HepG2 (cell line): ENCODE data around the gene PDLIM7. TPM values are rescaled to one million over a fixed set of nuclear protein-coding genes. Genes with fewer than 3 reads are reported as not detected.

Experiments used
- GPN1 ChIP-seq: sonication (generic); formaldehyde crosslinking; IDR thresholded peaks from 2 replicates; pipeline ENCODE4 v1.5.1; 2020; ENCODE audit warnings: missing genetic modification reagents, borderline replicate concordance
- KDM5A ChIP-seq: fragments of 200-600 bp; sonication (generic); IDR thresholded peaks from 2 replicates; pipeline ENCODE4 v1.7.0; 2018; ENCODE audit warnings: antibody characterized with exemption, mild to moderate bottlenecking, low read length, borderline replicate concordance
- MAFF ChIP-seq: IDR thresholded peaks from 2 replicates; pipeline ENCODE4 v1.6.1; 2011; ENCODE audit warnings: low read depth, low read length, improper control_type of control experiment
- MXI1 ChIP-seq: IDR thresholded peaks from 3 replicates; pipeline ENCODE4 v1.6.1; 2012; ENCODE audit warnings: low read depth, low read length, inconsistent platforms, borderline replicate concordance
- NFIC ChIP-seq: IDR thresholded peaks from 2 replicates; pipeline ENCODE4 v1.6.1; 2012; ENCODE audit warnings: mild to moderate bottlenecking, low read length, inconsistent platforms
- SRSF1 ChIP-seq: fragments of 200-400 bp; formaldehyde crosslinking; optimal IDR thresholded peaks from 2 replicates; pipeline ENCODE3; 2017; ENCODE audit warnings: mild to moderate bottlenecking, low read depth, low read length, moderate library complexity
- ZNF124 ChIP-seq: sonication (generic); formaldehyde crosslinking; IDR thresholded peaks from 2 replicates; pipeline ENCODE4 v1.4.0; 2020; ENCODE audit warnings: missing genetic modification reagents
- ZNF34 ChIP-seq: sonication (generic); formaldehyde crosslinking; IDR thresholded peaks from 2 replicates; pipeline ENCODE4 v1.4.0; 2020; ENCODE audit warnings: mild to moderate bottlenecking, missing genetic modification reagents, borderline replicate concordance
- polyA plus RNA-seq, 8 experiments: library from polyadenylated mRNA; depleted of rRNA in 3 of 8; stranded (reverse) in 7 of 8; unstranded in 1 of 8; fragments of >200 nt; fragmentation: Illumina TruSeq in 4 of 8; extraction: Trizol in 4 of 8; gene quantifications; 2 replicates each; pipeline versions ENCODE4 v1.2.1 to v1.2.3, GENCODE V29; 2011 to 2016; ENCODE audit warnings: low read depth in 4 of 8, missing spikeins in 1 of 8, mixed read lengths in 1 of 8; ENCODE audit not compliant: insufficient read depth in 1 of 8
- total RNA-seq, 5 experiments: library from RNA; depleted of rRNA; stranded (reverse); fragments of >200 nt; fragmentation: Illumina TruSeq; extraction: Trizol; gene quantifications; 2 replicates each; pipeline ENCODE4 v1.2.3, GENCODE V29; 2016; ENCODE audit warnings: low read depth in 1 of 5
- TF ChIP-seq, protein P1 (sequence below): sonication (generic); formaldehyde crosslinking; conservative IDR thresholded peaks from 2 replicates; pipeline ENCODE4 v1.8.0; 2022; ENCODE audit warnings: mild to moderate bottlenecking, moderate library complexity, missing genetic modification reagents
- TF ChIP-seq, protein P2 (sequence below): sonication (generic); formaldehyde crosslinking; conservative IDR thresholded peaks from 2 replicates; pipeline ENCODE4 v1.4.0; 2020; ENCODE audit warnings: missing genetic modification reagents
- TF ChIP-seq, protein P3 (sequence below): sonication (generic); formaldehyde crosslinking; IDR thresholded peaks from 2 replicates; pipeline ENCODE4 v1.5.0; 2020; ENCODE audit warnings: missing genetic modification reagents, mild to moderate bottlenecking, borderline replicate concordance
- TF ChIP-seq, protein P4 (sequence below): sonication (generic); formaldehyde crosslinking; IDR thresholded peaks from 2 replicates; pipeline ENCODE4 v1.5.1; 2020; ENCODE audit warnings: missing genetic modification reagents, mild to moderate bottlenecking, borderline replicate concordance
- TF ChIP-seq, protein P5 (sequence below), 2 experiments: fragments of 450-650 bp in 1 of 2; sonication (generic) in 1 of 2; formaldehyde crosslinking; IDR thresholded peaks; 2 replicates each; pipeline versions ENCODE4 v1.5.0 to v1.8.0; 2020 to 2022; ENCODE audit warnings: mild to moderate bottlenecking in 1 of 2, missing genetic modification reagents in 1 of 2
- TF ChIP-seq, protein P6 (sequence below): sonication (generic); formaldehyde crosslinking; IDR thresholded peaks from 2 replicates; pipeline ENCODE4 v1.4.0; 2020; ENCODE audit warnings: missing genetic modification reagents

PDLIM7 gene
- total and polyA plus RNA-seq, 2 of the 13 experiments (the other 11 are each of a cell fraction or from before 2014, with no cell fraction given) = 21.1 to 31.3 TPM

DNA sequence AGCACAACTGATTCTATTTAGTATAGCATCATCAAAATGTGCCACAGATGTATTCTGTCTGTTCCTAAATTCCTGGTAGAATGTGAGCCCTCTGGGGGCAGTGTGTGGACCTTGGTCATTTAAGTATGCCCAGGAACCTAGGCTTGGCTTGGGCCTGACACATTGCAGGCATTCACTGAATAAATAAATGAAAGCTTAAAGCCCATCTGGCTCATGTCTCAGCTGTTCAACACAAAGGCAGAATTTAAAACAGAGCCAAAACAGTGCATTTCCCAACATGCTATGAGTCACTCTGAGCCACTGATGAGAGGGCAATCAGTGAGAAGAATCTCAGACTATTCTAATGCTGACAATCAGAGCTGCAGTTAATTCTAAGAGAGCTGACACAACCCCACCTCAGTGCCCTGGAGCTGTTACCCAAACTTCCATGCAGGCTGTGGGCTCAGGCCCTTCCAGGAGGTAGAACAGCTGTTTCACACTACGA is 48.9 kb upstream of the PDLIM7 start (continued):
- TF ChIP-seq, protein P1, sequence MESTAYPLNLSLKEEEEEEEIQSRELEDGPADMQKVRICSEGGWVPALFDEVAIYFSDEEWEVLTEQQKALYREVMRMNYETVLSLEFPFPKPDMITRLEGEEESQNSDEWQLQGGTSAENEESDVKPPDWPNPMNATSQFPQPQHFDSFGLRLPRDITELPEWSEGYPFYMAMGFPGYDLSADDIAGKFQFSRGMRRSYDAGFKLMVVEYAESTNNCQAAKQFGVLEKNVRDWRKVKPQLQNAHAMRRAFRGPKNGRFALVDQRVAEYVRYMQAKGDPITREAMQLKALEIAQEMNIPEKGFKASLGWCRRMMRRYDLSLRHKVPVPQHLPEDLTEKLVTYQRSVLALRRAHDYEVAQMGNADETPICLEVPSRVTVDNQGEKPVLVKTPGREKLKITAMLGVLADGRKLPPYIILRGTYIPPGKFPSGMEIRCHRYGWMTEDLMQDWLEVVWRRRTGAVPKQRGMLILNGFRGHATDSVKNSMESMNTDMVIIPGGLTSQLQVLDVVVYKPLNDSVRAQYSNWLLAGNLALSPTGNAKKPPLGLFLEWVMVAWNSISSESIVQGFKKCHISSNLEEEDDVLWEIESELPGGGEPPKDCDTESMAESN (CRISPR knock-in tag) = peak; percentile 95
- TF ChIP-seq ZNF34 (no peak), SRSF1 (no peak), MAFF (no peak), GPN1 (CRISPR knock-in tag) (no peak), ZNF124 (CRISPR knock-in tag) (no peak), KDM5A (no peak), NFIC (peak; percentile 32; the same call in 1 of the 2 replicates), MXI1 (peak; percentile 56; the same call in 1 of the 3 replicates)
- TF ChIP-seq, protein P2, sequence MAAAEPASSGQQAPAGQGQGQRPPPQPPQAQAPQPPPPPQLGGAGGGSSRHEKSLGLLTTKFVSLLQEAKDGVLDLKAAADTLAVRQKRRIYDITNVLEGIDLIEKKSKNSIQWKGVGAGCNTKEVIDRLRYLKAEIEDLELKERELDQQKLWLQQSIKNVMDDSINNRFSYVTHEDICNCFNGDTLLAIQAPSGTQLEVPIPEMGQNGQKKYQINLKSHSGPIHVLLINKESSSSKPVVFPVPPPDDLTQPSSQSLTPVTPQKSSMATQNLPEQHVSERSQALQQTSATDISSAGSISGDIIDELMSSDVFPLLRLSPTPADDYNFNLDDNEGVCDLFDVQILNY = no peak
- TF ChIP-seq, protein P3, sequence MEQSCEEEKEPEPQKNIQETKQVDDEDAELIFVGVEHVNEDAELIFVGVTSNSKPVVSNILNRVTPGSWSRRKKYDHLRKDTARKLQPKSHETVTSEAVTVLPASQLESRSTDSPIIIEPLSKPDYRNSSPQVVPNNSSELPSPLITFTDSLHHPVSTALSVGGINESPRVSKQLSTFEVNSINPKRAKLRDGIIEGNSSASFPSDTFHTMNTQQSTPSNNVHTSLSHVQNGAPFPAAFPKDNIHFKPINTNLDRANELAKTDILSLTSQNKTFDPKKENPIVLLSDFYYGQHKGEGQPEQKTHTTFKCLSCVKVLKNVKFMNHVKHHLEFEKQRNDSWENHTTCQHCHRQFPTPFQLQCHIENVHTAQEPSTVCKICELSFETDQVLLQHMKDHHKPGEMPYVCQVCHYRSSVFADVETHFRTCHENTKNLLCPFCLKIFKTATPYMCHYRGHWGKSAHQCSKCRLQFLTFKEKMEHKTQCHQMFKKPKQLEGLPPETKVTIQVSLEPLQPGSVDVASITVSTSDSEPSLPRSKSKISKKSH (CRISPR knock-in tag) = no peak
- TF ChIP-seq, protein P4, sequence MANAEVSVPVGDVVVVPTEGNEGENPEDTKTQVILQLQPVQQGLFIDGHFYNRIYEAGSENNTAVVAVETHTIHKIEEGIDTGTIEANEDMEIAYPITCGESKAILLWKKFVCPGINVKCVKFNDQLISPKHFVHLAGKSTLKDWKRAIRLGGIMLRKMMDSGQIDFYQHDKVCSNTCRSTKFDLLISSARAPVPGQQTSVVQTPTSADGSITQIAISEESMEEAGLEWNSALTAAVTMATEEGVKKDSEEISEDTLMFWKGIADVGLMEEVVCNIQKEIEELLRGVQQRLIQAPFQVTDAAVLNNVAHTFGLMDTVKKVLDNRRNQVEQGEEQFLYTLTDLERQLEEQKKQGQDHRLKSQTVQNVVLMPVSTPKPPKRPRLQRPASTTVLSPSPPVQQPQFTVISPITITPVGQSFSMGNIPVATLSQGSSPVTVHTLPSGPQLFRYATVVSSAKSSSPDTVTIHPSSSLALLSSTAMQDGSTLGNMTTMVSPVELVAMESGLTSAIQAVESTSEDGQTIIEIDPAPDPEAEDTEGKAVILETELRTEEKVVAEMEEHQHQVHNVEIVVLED (CRISPR knock-in tag) = no peak
- TF ChIP-seq, protein P5, sequence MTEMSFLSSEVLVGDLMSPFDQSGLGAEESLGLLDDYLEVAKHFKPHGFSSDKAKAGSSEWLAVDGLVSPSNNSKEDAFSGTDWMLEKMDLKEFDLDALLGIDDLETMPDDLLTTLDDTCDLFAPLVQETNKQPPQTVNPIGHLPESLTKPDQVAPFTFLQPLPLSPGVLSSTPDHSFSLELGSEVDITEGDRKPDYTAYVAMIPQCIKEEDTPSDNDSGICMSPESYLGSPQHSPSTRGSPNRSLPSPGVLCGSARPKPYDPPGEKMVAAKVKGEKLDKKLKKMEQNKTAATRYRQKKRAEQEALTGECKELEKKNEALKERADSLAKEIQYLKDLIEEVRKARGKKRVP (CRISPR knock-in tag; IDR thresholded peaks at IDR 0.05) = 0 out of 4 replicates have a peak, but pooled peaks of 1 of the 2 experiments have one; percentile 27
- TF ChIP-seq, protein P6, sequence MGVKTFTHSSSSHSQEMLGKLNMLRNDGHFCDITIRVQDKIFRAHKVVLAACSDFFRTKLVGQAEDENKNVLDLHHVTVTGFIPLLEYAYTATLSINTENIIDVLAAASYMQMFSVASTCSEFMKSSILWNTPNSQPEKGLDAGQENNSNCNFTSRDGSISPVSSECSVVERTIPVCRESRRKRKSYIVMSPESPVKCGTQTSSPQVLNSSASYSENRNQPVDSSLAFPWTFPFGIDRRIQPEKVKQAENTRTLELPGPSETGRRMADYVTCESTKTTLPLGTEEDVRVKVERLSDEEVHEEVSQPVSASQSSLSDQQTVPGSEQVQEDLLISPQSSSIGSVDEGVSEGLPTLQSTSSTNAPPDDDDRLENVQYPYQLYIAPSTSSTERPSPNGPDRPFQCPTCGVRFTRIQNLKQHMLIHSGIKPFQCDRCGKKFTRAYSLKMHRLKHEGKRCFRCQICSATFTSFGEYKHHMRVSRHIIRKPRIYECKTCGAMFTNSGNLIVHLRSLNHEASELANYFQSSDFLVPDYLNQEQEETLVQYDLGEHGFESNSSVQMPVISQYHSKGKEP (CRISPR knock-in tag) = no peak
